HTR-8/SVneo (cell line): ENCODE data around the gene SIRT3.
"Not testable (repeated sequence)": the region's sequence is repeated elsewhere in the genome, so short reads cannot be mapped to it uniquely, and the experiment has no call there.

Experiments
- DNase-seq: peaks from one replicate; pipeline ENCODE4 v3.0.0; 2011; ENCODE audit warnings: low spot score, mixed read lengths; ENCODE audit not compliant: insufficient read length
- FAIRE-seq: peaks from 2 replicates; lab custom pipeline; 2011; peaks lifted over from hg19 to GRCh38; lab: Jason Lieb, UNC

The SIRT3 gene

GRCh38 chr11:250274-250673 is 14.1 kb upstream of the SIRT3 start:
- no peak for DNase-seq
- no peak for FAIRE-seq

- FAIRE-seq: no peak
- no peak for DNase-seq
These were observed 12.9 kb upstream of the SIRT3 start for GRCh38 chr11:249062-249461.

- FAIRE-seq (no peak), DNase-seq (no peak)
These were observed 8.2 kb upstream of the SIRT3 start for GRCh38 chr11:244376-244775.

- DNase-seq (no peak), FAIRE-seq (no peak)
These were observed 5.5 kb upstream of the SIRT3 start for GRCh38 chr11:241634-242033.

GRCh38 chr11:240315-240714 is 4.2 kb upstream of the SIRT3 start:
- DNase-seq (no peak), FAIRE-seq (no peak)

GRCh38 chr11:238346-238745 is 2.2 kb upstream of the SIRT3 start:
- not testable (repeated sequence) for FAIRE-seq, DNase-seq

GRCh38 chr11:236774-237767 is 929 bp upstream of the SIRT3 start, which contains the start of gene PSMD13:
TSS of gene PSMD13 (plus strand) at chr11:236976. CDS start at chr11:237050, 74 bp downstream.
- FAIRE-seq (peak; percentile 38), DNase-seq (peak; percentile 92)

GRCh38 chr11:235609-235996 is 539 bp downstream of the SIRT3 start:
- no peak for FAIRE-seq
- DNase-seq: no peak

- DNase-seq (no peak), FAIRE-seq (no peak)
These were observed 962 bp downstream of the SIRT3 start for GRCh38 chr11:235180-235579.

GRCh38 chr11:232783-233565 is 3.2 kb downstream of the SIRT3 start:
- FAIRE-seq (no peak), DNase-seq (no peak)

- no peak for FAIRE-seq
These were observed 5.7 kb downstream of the SIRT3 start for GRCh38 chr11:230431-230830.

GRCh38 chr11:227824-228379 is 8.2 kb downstream of the SIRT3 start:
- FAIRE-seq: no peak

More at GRCh38 chr11:230431-230830, 5.7 kb downstream of the SIRT3 start:
- DNase-seq: no peak

GRCh38 chr11:225734-226453 is 10.2 kb downstream of the SIRT3 start:
- FAIRE-seq (no peak), DNase-seq (no peak)

More at GRCh38 chr11:227824-228379, 8.2 kb downstream of the SIRT3 start:
- DNase-seq: no peak

GRCh38 chr11:224424-224823 is 11.7 kb downstream of the SIRT3 start:
- DNase-seq: no peak
- FAIRE-seq: no peak

GRCh38 chr11:223884-224283 is 12.3 kb downstream of the SIRT3 start:
- no peak for DNase-seq
- FAIRE-seq: no peak

GRCh38 chr11:223026-223789 is 12.9 kb downstream of the SIRT3 start:
- DNase-seq: no peak

GRCh38 chr11:221998-222789 is 13.9 kb downstream of the SIRT3 start:
- DNase-seq (no peak), FAIRE-seq (no peak)

More at GRCh38 chr11:223026-223789, 12.9 kb downstream of the SIRT3 start:
- FAIRE-seq: no peak

GRCh38 chr11:221539-221938 is 14.6 kb downstream of the SIRT3 start:
- DNase-seq (no peak), FAIRE-seq (no peak)
